Sigmoid colon (tissue), 4 donors: ENCODE data around the gene ANP32A.

Experiments used
- CTCF ChIP-seq, 4 experiments: fragments of 450-650 bp in 3 of 4; fragments of 200-600 bp in 1 of 4; IDR thresholded peaks; one replicate each; pipeline ENCODE4 v1.5.1; 2016 to 2019; ENCODE audit warnings: antibody characterized with exemption in 4 of 4, mild to moderate bottlenecking in 3 of 4, moderate library complexity in 2 of 4
- POLR2A ChIP-seq, 2 donors: fragments of 450-650 bp; IDR thresholded peaks; one replicate each; pipeline ENCODE4 v1.6.1; 2016; ENCODE audit warnings: antibody characterized with exemption in 2 of 2, mild to moderate bottlenecking in 2 of 2, moderate library complexity in 2 of 2
- POLR2AphosphoS5 ChIP-seq, 4 donors: sonication (generic); formaldehyde crosslinking; IDR thresholded peaks; one replicate each; pipeline ENCODE4 v1.6.1; 2017; ENCODE audit warnings: antibody characterized with exemption in 4 of 4

- TF ChIP-seq POLR2AphosphoS5 (IDR thresholded peaks at IDR 0.05) (no peak), CTCF (IDR thresholded peaks at IDR 0.05) (no peak), POLR2A (IDR thresholded peaks at IDR 0.05) (no peak)
These were observed 90.8 kb downstream of the ANP32A start for GRCh38 chr15:68729789-68730411.
